Natural killer cell (primary cell): Measurements from ENCODE around the gene PPP1R2B. TPM values are rescaled to one million over a fixed set of nuclear protein-coding genes. Genes with fewer than 3 reads are reported as not detected.

Source experiments
- ATAC-seq, 3 donors: fragments of 150-1000 bp in 2 of 3; fragments of 200-7000 bp in 1 of 3; cut with Tn5 transposase; 1 replicate in 1 of 3; 2 replicates in 2 of 3; pipeline ENCODE4 v1.10.0; 2021; ENCODE audit warnings: mild to moderate bottlenecking in 2 of 3, moderate library complexity in 2 of 3
- DNase-seq, 2 donors: peaks; one replicate each; pipeline versions ENCODE4 v3.0.0 to v3.0.0-alpha.2; 2013 to 2021; ENCODE audit warnings: mixed read lengths in 1 of 2
- H3K27ac ChIP-seq: one replicate; pipeline ENCODE4 v1.5.1; 2013; ENCODE audit warnings: mild to moderate bottlenecking, low read length
- H3K27me3 ChIP-seq: one replicate; pipeline ENCODE4 v1.6.1; 2013; ENCODE audit warnings: low read length; ENCODE audit not compliant: control insufficient read depth, insufficient read depth
- H3K36me3 ChIP-seq: one replicate; pipeline ENCODE4 v1.6.1; 2013; ENCODE audit warnings: low read length; ENCODE audit not compliant: control insufficient read depth, insufficient read depth
- H3K4me1 ChIP-seq: one replicate; pipeline ENCODE4 v1.6.1; 2013; ENCODE audit warnings: low read length; ENCODE audit not compliant: control insufficient read depth, insufficient read depth
- H3K4me3 ChIP-seq: one replicate; pipeline ENCODE4 v1.5.1; 2013; ENCODE audit warnings: low read length
- H3K9me3 ChIP-seq: one replicate; pipeline ENCODE4 v1.6.1; 2013; ENCODE audit warnings: low read length; ENCODE audit not compliant: control insufficient read depth, insufficient read depth
- H3K27ac Mint-ChIP-seq, 2 donors: one replicate each; pipeline ENCODE4 v1.8.0; 2022; ENCODE audit warnings: mild to moderate bottlenecking in 2 of 2, mixed read lengths in 2 of 2, moderate library complexity in 1 of 2
- H3K27me3 Mint-ChIP-seq, 2 donors: one replicate each; pipeline ENCODE4 v1.8.0; 2022; ENCODE audit warnings: low read depth in 2 of 2, mixed read lengths in 2 of 2
- H3K36me3 Mint-ChIP-seq: one replicate; pipeline ENCODE4 v1.8.0; 2022; ENCODE audit warnings: mixed read lengths
- H3K4me1 Mint-ChIP-seq, 2 donors: one replicate each; pipeline ENCODE4 v1.8.0; 2022; ENCODE audit warnings: mixed read lengths in 2 of 2
- H3K4me3 Mint-ChIP-seq: one replicate; pipeline ENCODE4 v1.8.0; 2022; ENCODE audit warnings: mild to moderate bottlenecking, moderate library complexity, mixed read lengths
- H3K9me3 Mint-ChIP-seq, 2 donors: one replicate each; pipeline ENCODE4 v1.8.0; 2022; ENCODE audit warnings: mixed read lengths in 2 of 2
- WGBS: methylation state at CpG from one replicate; pipeline ENCODE4 v1.1.7; 2013; ENCODE audit warnings: missing lambda C conversion rate; ENCODE audit not compliant: insufficient coverage; 5-methylcytosine and 5-hydroxymethylcytosine counted together
- intact Hi-C: fragments of 100-400 bp; cut with micrococcal nuclease; formaldehyde crosslinking; loops from one replicate; pipeline ENCODE4 v1.14.2; 2022
- total RNA-seq, 4 donors: library from RNA; stranded (reverse); fragments of 120-200 nt in 1 of 4; gene quantifications; one replicate each; pipeline versions ENCODE4 v1.2.3 to v1.2.4, GENCODE V29; 2013 to 2022
- TF ChIP-seq, protein P1 (sequence below): fragments of 200-600 bp; IDR thresholded peaks from one replicate; pipeline ENCODE4 v1.8.0; 2022; ENCODE audit warnings: antibody characterized with exemption

PPP1R2B gene
- total RNA-seq, 3 donors from 2014 or later (not counting 1 experiment from before 2014, with no cell fraction given) = 0.20 to 0.39 (median 0.26) TPM

- Mint-ChIP-seq H3K4me1 (no peaks in the 10 kb centered on the region), H3K9me3 (peaks cover 0 to 3% of the 10 kb centered on the region in 2 donors), H3K27me3 (peaks cover 17 to 39% of the 10 kb centered on the region in 2 donors), H3K27ac (peak overlapping the region in 1 of 2 donors; percentile 47), H3K4me3 (no peak overlapping the region), H3K36me3 (peaks cover 7% of the 10 kb centered on the region)
- WGBS = 54% methylated on average over 4 of the region's 4 CpGs
- intact Hi-C loops = no loop called here
- no peak for ATAC-seq
- H3K27ac ChIP-seq = no peak overlapping the region
- H3K36me3 ChIP-seq = no peaks in the 10 kb centered on the region
- TF ChIP-seq, protein P1, sequence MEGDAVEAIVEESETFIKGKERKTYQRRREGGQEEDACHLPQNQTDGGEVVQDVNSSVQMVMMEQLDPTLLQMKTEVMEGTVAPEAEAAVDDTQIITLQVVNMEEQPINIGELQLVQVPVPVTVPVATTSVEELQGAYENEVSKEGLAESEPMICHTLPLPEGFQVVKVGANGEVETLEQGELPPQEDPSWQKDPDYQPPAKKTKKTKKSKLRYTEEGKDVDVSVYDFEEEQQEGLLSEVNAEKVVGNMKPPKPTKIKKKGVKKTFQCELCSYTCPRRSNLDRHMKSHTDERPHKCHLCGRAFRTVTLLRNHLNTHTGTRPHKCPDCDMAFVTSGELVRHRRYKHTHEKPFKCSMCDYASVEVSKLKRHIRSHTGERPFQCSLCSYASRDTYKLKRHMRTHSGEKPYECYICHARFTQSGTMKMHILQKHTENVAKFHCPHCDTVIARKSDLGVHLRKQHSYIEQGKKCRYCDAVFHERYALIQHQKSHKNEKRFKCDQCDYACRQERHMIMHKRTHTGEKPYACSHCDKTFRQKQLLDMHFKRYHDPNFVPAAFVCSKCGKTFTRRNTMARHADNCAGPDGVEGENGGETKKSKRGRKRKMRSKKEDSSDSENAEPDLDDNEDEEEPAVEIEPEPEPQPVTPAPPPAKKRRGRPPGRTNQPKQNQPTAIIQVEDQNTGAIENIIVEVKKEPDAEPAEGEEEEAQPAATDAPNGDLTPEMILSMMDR = no peak
- H3K4me3 ChIP-seq = no peak overlapping the region
- no peak for DNase-seq
- H3K27me3 ChIP-seq = no peaks in the 10 kb centered on the region
- H3K9me3 ChIP-seq = no peaks in the 10 kb centered on the region
- no peaks in the 10 kb centered on the region for H3K4me1 ChIP-seq
Measured at GRCh38 chr5:156826150-156826549, 23.9 kb upstream of the PPP1R2B start.

DNA sequence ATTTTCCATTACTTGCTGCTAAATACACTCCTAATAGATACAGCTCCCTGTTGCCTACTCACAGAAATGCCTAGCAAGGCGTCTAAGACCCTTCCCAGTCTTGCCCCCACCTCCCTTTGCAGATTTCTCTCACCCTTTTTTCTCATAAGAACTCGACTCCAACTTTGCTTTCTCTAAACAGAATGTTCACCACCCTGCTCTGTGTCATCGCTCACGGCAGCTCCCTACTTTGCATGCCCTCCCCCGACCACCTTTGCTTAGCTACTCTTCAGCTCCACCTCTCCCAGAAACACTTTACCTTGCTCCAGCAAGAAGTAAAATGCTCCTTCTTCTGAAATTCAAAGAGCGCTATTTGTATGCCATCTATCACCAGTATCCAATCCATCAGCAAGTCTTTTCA, 15.2 kb upstream of the PPP1R2B start:
- ATAC-seq = no peak
- Histone ChIP-seq H3K36me3 (no peaks in the 10 kb centered on the region), H3K4me3 (no peak overlapping the region), H3K4me1 (peaks cover 4% of the 10 kb centered on the region), H3K27ac (no peak overlapping the region), H3K27me3 (no peaks in the 10 kb centered on the region), H3K9me3 (no peaks in the 10 kb centered on the region)
- WGBS = 72% methylated on average over 6 of the region's 6 CpGs
- H3K4me1 Mint-ChIP-seq = peaks cover 0 to 9% of the 10 kb centered on the region in 2 donors
- no peak overlapping the region for H3K4me3 Mint-ChIP-seq
- no peaks in the 10 kb centered on the region for H3K9me3 Mint-ChIP-seq
- intact Hi-C loops = no loop called here
- DNase-seq = no peak
- TF ChIP-seq, protein P1 = no peak
- H3K36me3 Mint-ChIP-seq = no peaks in the 10 kb centered on the region
- H3K27me3 Mint-ChIP-seq = peaks cover 0 to 8% of the 10 kb centered on the region in 2 donors
- no peak overlapping the region for H3K27ac Mint-ChIP-seq

GRCh38 chr5:156835905-156836304, 14.2 kb upstream of the PPP1R2B start:
- TF ChIP-seq, protein P1 = peak; percentile 33
- H3K4me1 ChIP-seq = peaks cover 4% of the 10 kb centered on the region
- Mint-ChIP-seq H3K4me1 (peaks cover 0 to 9% of the 10 kb centered on the region in 2 donors), H3K4me3 (no peak overlapping the region), H3K27me3 (peaks cover 0 to 6% of the 10 kb centered on the region in 2 donors), H3K27ac (no peak overlapping the region), H3K36me3 (no peaks in the 10 kb centered on the region), H3K9me3 (no peaks in the 10 kb centered on the region)
- intact Hi-C loops = no loop called here
- H3K27me3 ChIP-seq = no peaks in the 10 kb centered on the region
- H3K36me3 ChIP-seq = no peaks in the 10 kb centered on the region
- H3K9me3 ChIP-seq = no peaks in the 10 kb centered on the region
- no peak overlapping the region for H3K27ac ChIP-seq
- H3K4me3 ChIP-seq = no peak overlapping the region
- 56% methylated on average over 2 of the region's 3 CpGs for WGBS
- DNase-seq (peak in 1 of 2 donors; percentile 27), ATAC-seq (peak in 2 of 3 donors; percentile 44 to 45)

GRCh38 chr5:156836846-156837245, 13.2 kb upstream of the PPP1R2B start:
- intact Hi-C loops = no loop called here
- no peaks in the 10 kb centered on the region for H3K9me3 ChIP-seq
- TF ChIP-seq, protein P1 = no peak
- H3K27me3 ChIP-seq = no peaks in the 10 kb centered on the region
- Mint-ChIP-seq H3K27me3 (peaks cover 0 to 6% of the 10 kb centered on the region in 2 donors), H3K4me3 (no peak overlapping the region), H3K27ac (no peak overlapping the region), H3K4me1 (peaks cover 0 to 9% of the 10 kb centered on the region in 2 donors), H3K9me3 (no peaks in the 10 kb centered on the region), H3K36me3 (no peaks in the 10 kb centered on the region)
- DNase-seq (no peak), ATAC-seq (no peak)
- 96% methylated on average over 3 of the region's 3 CpGs for WGBS
- no peak overlapping the region for H3K4me3 ChIP-seq
- no peaks in the 10 kb centered on the region for H3K36me3 ChIP-seq
- H3K4me1 ChIP-seq = peaks cover 4% of the 10 kb centered on the region
- no peak overlapping the region for H3K27ac ChIP-seq
